ENCODE measurements around the gene DCANP1. TPM values are rescaled to one million over a fixed set of nuclear protein-coding genes. Genes with fewer than 3 reads are reported as not detected.
A peak's percentile ranks its signal among the peaks of the same experiment; 100 is the strongest.

The DCANP1 gene
- total RNA-seq, 1 donor from 2014 or later = not detected

DNA sequence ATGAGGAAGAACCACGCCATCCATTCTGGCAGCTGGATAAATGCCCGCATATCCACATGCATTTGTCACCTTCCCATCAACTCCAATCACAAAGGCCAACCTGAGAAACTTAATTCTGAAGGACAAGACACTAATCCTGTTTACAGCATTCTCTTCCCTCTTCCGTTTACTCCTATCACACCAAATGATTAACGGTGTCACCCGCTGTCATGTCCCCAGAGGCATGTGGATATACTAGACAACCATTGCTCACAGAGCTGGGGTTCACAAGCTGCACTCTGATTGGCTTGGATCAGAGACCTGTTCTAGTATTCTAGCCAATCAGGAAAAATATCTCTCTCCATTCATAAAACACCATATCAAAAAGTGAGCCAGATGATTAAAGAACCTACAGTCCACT is 51.7 kb downstream of the DCANP1 start:
- TF ChIP-seq, protein P1, sequence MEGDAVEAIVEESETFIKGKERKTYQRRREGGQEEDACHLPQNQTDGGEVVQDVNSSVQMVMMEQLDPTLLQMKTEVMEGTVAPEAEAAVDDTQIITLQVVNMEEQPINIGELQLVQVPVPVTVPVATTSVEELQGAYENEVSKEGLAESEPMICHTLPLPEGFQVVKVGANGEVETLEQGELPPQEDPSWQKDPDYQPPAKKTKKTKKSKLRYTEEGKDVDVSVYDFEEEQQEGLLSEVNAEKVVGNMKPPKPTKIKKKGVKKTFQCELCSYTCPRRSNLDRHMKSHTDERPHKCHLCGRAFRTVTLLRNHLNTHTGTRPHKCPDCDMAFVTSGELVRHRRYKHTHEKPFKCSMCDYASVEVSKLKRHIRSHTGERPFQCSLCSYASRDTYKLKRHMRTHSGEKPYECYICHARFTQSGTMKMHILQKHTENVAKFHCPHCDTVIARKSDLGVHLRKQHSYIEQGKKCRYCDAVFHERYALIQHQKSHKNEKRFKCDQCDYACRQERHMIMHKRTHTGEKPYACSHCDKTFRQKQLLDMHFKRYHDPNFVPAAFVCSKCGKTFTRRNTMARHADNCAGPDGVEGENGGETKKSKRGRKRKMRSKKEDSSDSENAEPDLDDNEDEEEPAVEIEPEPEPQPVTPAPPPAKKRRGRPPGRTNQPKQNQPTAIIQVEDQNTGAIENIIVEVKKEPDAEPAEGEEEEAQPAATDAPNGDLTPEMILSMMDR (conservative IDR thresholded peaks at IDR 0.05) = no peak
- Mint-ChIP-seq H3K27ac (peak overlapping the region; percentile 61), H3K27me3 (peaks cover 3% of the 10 kb centered on the region), H3K9me3 (no peaks in the 10 kb centered on the region), H3K4me1 (ENCODE audit: unreplicated experiment) (peaks cover 66% of the 10 kb centered on the region), H3K4me3 (peak overlapping the region; percentile 42), H3K36me3 (peaks cover 10% of the 10 kb centered on the region)
- DNase-seq (ENCODE audit: extremely low spot score, unreplicated experiment) = no peak

Other genes with a start within 250 kb of the DCANP1 start
- 241 and 254 TPM in 2 replicates for gene MACROH2A1, start 48.1 kb downstream of the DCANP1 start, total RNA-seq (ENCODE audit: low replicate concordance)
- gene TIFAB, start 5.0 kb upstream of the DCANP1 start, total RNA-seq (ENCODE audit: low replicate concordance) = not detected in 2 replicates
- 3.7 TPM in 1 of 2 replicates, not detected in the other for gene NEUROG1, start 88.6 kb upstream of the DCANP1 start, total RNA-seq (ENCODE audit: low replicate concordance)
- gene CXCL14, start 131.6 kb upstream of the DCANP1 start, total RNA-seq (ENCODE audit: low replicate concordance) = 70.3 and 125 TPM in 2 replicates